HG03571 (cell line): ENCODE data around the gene RAB1A.
A peak's percentile ranks its signal among the peaks of the same experiment; 100 is the strongest.

Experiments
- ATAC-seq: cut with Tn5 transposase; IDR thresholded peaks from one replicate; pipeline ENCODE4 v1.9.1; 2021; ENCODE audit not compliant: unreplicated experiment

The RAB1A gene

DNA sequence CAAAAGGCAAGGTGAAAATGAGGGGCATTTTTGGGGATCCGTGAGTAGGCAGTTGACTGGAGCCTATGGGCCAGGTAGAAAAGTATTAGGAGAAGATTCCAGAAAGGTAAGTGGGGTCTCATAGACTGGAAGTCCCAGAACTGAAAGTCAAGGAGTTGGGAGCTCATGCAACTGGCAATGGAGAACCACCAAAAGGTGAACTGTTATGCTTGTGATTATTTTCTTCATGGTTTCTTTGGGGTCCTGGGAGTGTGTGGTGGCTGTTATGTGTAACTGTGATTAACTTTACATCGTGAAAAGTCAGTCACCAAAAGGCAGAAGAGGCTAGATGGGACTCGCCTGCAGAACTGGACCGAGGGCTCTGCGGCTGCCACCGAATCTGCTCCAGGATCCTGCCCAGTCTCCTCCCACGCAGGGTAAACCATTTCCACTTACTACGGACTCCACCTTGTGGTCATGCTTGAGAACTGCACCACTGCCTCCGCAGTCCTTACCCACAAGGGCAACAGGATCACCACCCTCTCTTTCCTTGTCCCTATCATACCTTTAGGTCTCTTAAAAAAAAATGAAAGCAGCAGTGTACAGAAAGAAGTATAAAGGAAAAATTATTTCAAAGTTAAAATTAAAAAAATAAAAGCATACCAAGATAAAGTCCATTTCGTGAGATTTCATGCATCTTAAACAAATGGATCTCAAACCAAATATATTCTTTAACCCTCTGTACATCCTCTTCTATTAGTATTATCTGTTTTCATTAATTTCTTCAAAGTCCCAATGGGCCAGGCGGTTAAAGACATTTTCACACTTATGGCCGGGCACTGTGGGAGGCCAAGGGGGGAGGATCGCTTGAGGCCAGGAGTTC, 89.3 kb downstream of the RAB1A start:
- ATAC-seq, result peak; percentile 78

DNA sequence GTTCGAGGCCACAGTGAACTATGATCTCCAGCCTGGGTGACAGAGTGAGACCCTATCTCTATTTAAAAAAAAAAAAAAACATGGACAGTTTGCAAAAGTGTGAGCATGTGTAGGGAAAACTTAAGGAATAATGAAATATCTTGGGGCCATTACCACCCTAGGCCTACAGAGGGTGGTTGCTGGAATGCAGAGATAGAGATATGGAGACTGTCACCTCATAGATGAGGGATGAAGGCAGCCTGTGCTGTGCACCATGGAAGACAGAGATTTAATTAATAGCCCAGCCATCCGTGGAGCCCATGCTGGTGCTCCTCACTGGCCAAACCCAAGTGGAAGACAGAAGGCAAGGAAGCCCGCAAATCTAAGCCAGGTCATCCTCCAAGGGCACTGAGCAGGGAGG, 90.3 kb downstream of the RAB1A start:
- no peak for ATAC-seq

GRCh38 chr2:65037178-65037577, 92.7 kb downstream of the RAB1A start:
- ATAC-seq, result no peak
